Measurements from ENCODE around the gene SF1.

SF1 gene

GRCh38 chr11:64768300-64768694, 10.0 kb downstream of the SF1 start:
- TF ChIP-seq CTCF (conservative IDR thresholded peaks at IDR 0.05; ENCODE audit: low read depth, low read length) = no peak
- DNase-seq (ENCODE audit: low read depth) = no peak
- H3K4me3 ChIP-seq (ENCODE audit: low read depth, low read length) = no peak overlapping the region

- peak; percentile 83 for TF ChIP-seq CTCF (conservative IDR thresholded peaks at IDR 0.05; ENCODE audit: low read depth, low read length)
- peak; percentile 83 for DNase-seq (ENCODE audit: low read depth)
- H3K4me3 ChIP-seq (ENCODE audit: low read depth, low read length) = no peak overlapping the region
Observed at GRCh38 chr11:64767344-64768299, 10.7 kb downstream of the SF1 start.

- no peak for DNase-seq (ENCODE audit: low read depth)
- no peak for TF ChIP-seq CTCF (conservative IDR thresholded peaks at IDR 0.05; ENCODE audit: low read depth, low read length)
- H3K4me3 ChIP-seq (ENCODE audit: low read depth, low read length) = no peak overlapping the region
Observed at GRCh38 chr11:64766881-64767280, 11.5 kb downstream of the SF1 start.

GRCh38 chr11:64765851-64766665, 12.3 kb downstream of the SF1 start:
- TF ChIP-seq CTCF (conservative IDR thresholded peaks at IDR 0.05; ENCODE audit: low read depth, low read length) = no peak
- DNase-seq (ENCODE audit: low read depth) = no peak
- H3K4me3 ChIP-seq (ENCODE audit: low read depth, low read length) = no peak overlapping the region

GRCh38 chr11:64765291-64765850, 13.0 kb downstream of the SF1 start:
- no peak for DNase-seq (ENCODE audit: low read depth)
- TF ChIP-seq CTCF (conservative IDR thresholded peaks at IDR 0.05; ENCODE audit: low read depth, low read length) = peak; percentile 47
- H3K4me3 ChIP-seq (ENCODE audit: low read depth, low read length) = no peak overlapping the region

GRCh38 chr11:64764753-64765152, 13.6 kb downstream of the SF1 start:
- DNase-seq (ENCODE audit: low read depth) = no peak
- no peak for TF ChIP-seq CTCF (conservative IDR thresholded peaks at IDR 0.05; ENCODE audit: low read depth, low read length)
- no peak overlapping the region for H3K4me3 ChIP-seq (ENCODE audit: low read depth, low read length)
